HCT116 (cell line): ENCODE data around the gene TRAK1. TPM values are rescaled to one million over a fixed set of nuclear protein-coding genes. Genes with fewer than 3 reads are reported as not detected.

ENCODE experiments used
- ATAC-seq: fragments of 200-7000 bp; cut with Tn5 transposase; 2 replicates; pipeline ENCODE4 v1.9.1; 2020; ENCODE audit warnings: mild to moderate bottlenecking, moderate library complexity
- BruUV-seq: library from RNA; stranded (reverse); fragments of 400-500 nt; replicated peaks from 2 replicates; lab custom pipeline; 2021; lab: Mats Ljungman, UMichigan
- CTCF ChIA-PET: fragments of 300-600 bp; sonication (Branson Sonifier 250); formaldehyde crosslinking; loops from one replicate; lab custom pipeline; 2021; ENCODE audit warnings: antibody characterized with exemption; lab: Charles Lee
- POLR2A ChIA-PET: fragments of 300-600, 350-600 bp; sonication (Branson Sonifier 250); formaldehyde crosslinking; loops from one replicate; lab custom pipeline; 2021; ENCODE audit warnings: antibody characterized with exemption; lab: Charles Lee
- RAD21 ChIA-PET, 2 experiments: fragments of 300-600 bp; sonication (Branson Sonifier 250); formaldehyde crosslinking; loops; one replicate each; lab custom pipeline; 2023; ENCODE audit warnings: low total read pairs in 2 of 2; ENCODE audit not compliant: uncharacterized antibody in 2 of 2, unreplicated experiment in 2 of 2, low non-redundant PET in 1 of 2; lab: Charles Lee
- DNase-seq: peaks from one replicate; pipeline ENCODE4 v3.0.0-alpha.2; 2010; ENCODE audit warnings: low read depth, low spot score
- H2AFZ ChIP-seq: fragments of 200-600 bp; shearing (Covaris generic), sonication (generic); 2 replicates; pipeline ENCODE4 v1.6.1; 2017; ENCODE audit warnings: low read depth, mixed run types, mixed read lengths, antibody characterized with exemption, low read length; ENCODE audit not compliant: poor library complexity, severe bottlenecking
- H3K27ac ChIP-seq: 2 replicates; pipeline ENCODE4 v1.5.1; 2012; ENCODE audit warnings: low read depth, low read length
- H3K27me3 ChIP-seq: fragments of 200-600 bp; sonication (generic); 2 replicates; pipeline ENCODE4 v1.6.1; 2016; ENCODE audit warnings: mixed run types, low read length, mixed read lengths; ENCODE audit not compliant: insufficient read depth
- H3K36me3 ChIP-seq, 2 experiments: fragments of 200-500 bp in 1 of 2; fragments of 200-600 bp in 1 of 2; sonication (Bioruptor generic) in 1 of 2; sonication (generic) in 1 of 2; 2 replicates each; pipeline versions ENCODE4 v1.5.1 to v1.6.1; 2014 to 2016; ENCODE audit warnings: low read length in 2 of 2, inconsistent platforms in 1 of 2, mixed read lengths in 1 of 2, mixed run types in 1 of 2; ENCODE audit not compliant: insufficient read depth in 2 of 2, control insufficient read depth in 1 of 2
- H3K4me1 ChIP-seq, 2 experiments: fragments of 200-600 bp in 1 of 2; sonication (generic) in 1 of 2; 2 replicates each; pipeline versions ENCODE4 v1.5.1 to v1.6.1; 2012 to 2017; ENCODE audit warnings: low read length in 2 of 2, inconsistent platforms in 1 of 2, mild to moderate bottlenecking in 1 of 2, mixed read lengths in 1 of 2, mixed run types in 1 of 2, moderate library complexity in 1 of 2; ENCODE audit not compliant: insufficient read depth in 2 of 2, control insufficient read depth in 1 of 2
- H3K4me2 ChIP-seq: fragments of 200-600 bp; sonication (generic); 2 replicates; pipeline ENCODE4 v1.6.1; 2017; ENCODE audit warnings: mixed run types, low read length, mixed read lengths
- H3K4me3 ChIP-seq, 2 experiments: fragments of 200-600 bp in 1 of 2; sonication (generic) in 1 of 2; replicated peaks in 1 of 2; 2 replicates each; pipeline ENCODE4 v1.5.1; 2011 to 2016; ENCODE audit warnings: low read length in 2 of 2, control low read depth in 1 of 2, low read depth in 1 of 2, mild to moderate bottlenecking in 1 of 2, mixed read lengths in 1 of 2, mixed run types in 1 of 2
- H3K79me2 ChIP-seq: fragments of 200-600 bp; sonication (generic); 2 replicates; pipeline ENCODE4 v1.6.1; 2017; ENCODE audit warnings: mild to moderate bottlenecking, mixed run types, low read length, moderate library complexity, mixed read lengths; ENCODE audit not compliant: insufficient read depth
- H3K9ac ChIP-seq: fragments of 200-600 bp; sonication (generic); 2 replicates; pipeline ENCODE4 v1.6.1; 2016; ENCODE audit warnings: low read length, mixed read lengths
- H3K9me2 ChIP-seq: fragments of 200-600 bp; sonication (generic), shearing (Covaris generic); 2 replicates; pipeline ENCODE4 v1.6.1; 2017; ENCODE audit warnings: mixed run types, mild to moderate bottlenecking, moderate library complexity; ENCODE audit not compliant: insufficient read depth
- H3K9me3 ChIP-seq, 2 experiments: fragments of 200-500 bp in 1 of 2; fragments of 200-600 bp in 1 of 2; sonication (Bioruptor generic) in 1 of 2; sonication (generic) in 1 of 2; 2 replicates each; pipeline ENCODE4 v1.6.1; 2014 to 2017; ENCODE audit warnings: low read length in 2 of 2, mixed read lengths in 2 of 2, inconsistent platforms in 1 of 2, low read depth in 1 of 2, mild to moderate bottlenecking in 1 of 2, mixed run types in 1 of 2, moderate library complexity in 1 of 2; ENCODE audit not compliant: control insufficient read depth in 1 of 2, insufficient read depth in 1 of 2
- H4K20me1 ChIP-seq: fragments of 200-600 bp; sonication (generic), shearing (Covaris generic); 2 replicates; pipeline ENCODE4 v1.6.1; 2017; ENCODE audit warnings: mixed run types, mild to moderate bottlenecking, moderate library complexity; ENCODE audit not compliant: insufficient read depth
- CEBPB ChIP-seq: IDR thresholded peaks from 2 replicates; pipeline ENCODE4 v1.6.1; 2012; ENCODE audit warnings: low read depth
- ELF1 ChIP-seq: IDR thresholded peaks from 2 replicates; pipeline ENCODE4 v1.6.1; 2012; ENCODE audit warnings: low read depth, borderline replicate concordance
- EZH2 ChIP-seq: fragments of 200-600 bp; sonication (generic); IDR thresholded peaks from 2 replicates; pipeline ENCODE4 v1.6.1; 2017; ENCODE audit warnings: antibody characterized with exemption, mixed run types
- EZH2phosphoT487 ChIP-seq: fragments of 200-600 bp; IDR thresholded peaks from 2 replicates; pipeline ENCODE4 v1.6.1; 2018; ENCODE audit warnings: antibody characterized with exemption, borderline replicate concordance
- POLR2A ChIP-seq: IDR thresholded peaks from 2 replicates; pipeline ENCODE4 v1.7.0; 2011; ENCODE audit warnings: borderline replicate concordance; ENCODE audit not compliant: insufficient read depth, insufficient read length; ENCODE audit errors: extremely low read depth
- SIN3A ChIP-seq: IDR thresholded peaks from 2 replicates; pipeline ENCODE4 v1.6.1; 2012; ENCODE audit warnings: low read depth
- TCF7L2 ChIP-seq: IDR thresholded peaks from 2 replicates; pipeline ENCODE4 v1.7.0; 2011; ENCODE audit warnings: borderline replicate concordance, inconsistent platforms; ENCODE audit not compliant: insufficient read depth, insufficient read length; ENCODE audit errors: extremely low read depth
- intact Hi-C: fragments of 100-400 bp; cut with micrococcal nuclease; formaldehyde crosslinking; loops from 2 replicates; pipeline ENCODE4 v1.10.0; 2022
- total RNA-seq: library from RNA; stranded (reverse); gene quantifications from one replicate; pipeline ENCODE4 v1.2.1, GENCODE V29; 2021; ENCODE audit not compliant: unreplicated experiment
- TF ChIP-seq, protein P1 (sequence below), 3 experiments: fragments of 200-600 bp in 1 of 3; sonication (generic) in 1 of 3; IDR thresholded peaks in 2 of 3; conservative IDR thresholded peaks in 1 of 3; 2 replicates each; pipeline ENCODE4 v1.5.1; 2012 to 2017; ENCODE audit warnings: low read depth in 2 of 3, low read length in 2 of 3, antibody characterized with exemption in 1 of 3, borderline replicate concordance in 1 of 3, control low read depth in 1 of 3, mild to moderate bottlenecking in 1 of 3, mixed read lengths in 1 of 3, mixed run types in 1 of 3, moderate library complexity in 1 of 3; ENCODE audit not compliant: insufficient read depth in 1 of 3

Gene TRAK1
- total RNA-seq, 1 experiment from 2014 or later = 25.9 TPM

DNA sequence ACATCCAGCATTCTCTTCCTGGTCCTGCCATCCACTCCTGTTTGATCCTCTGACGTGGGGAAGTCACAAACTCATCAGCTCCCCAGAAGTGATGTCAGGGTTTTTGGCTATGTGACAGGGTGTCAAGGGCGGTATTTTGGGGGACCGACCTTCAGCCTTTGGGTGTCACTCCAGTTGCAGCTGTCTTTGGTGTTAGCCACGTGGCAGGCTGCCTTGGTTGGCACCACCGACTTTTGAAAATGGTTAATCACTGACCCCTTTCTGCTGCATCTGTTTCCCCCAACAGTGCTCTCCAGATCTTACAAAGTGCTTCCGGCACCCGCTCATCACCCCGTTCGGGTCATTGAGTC, 86.6 kb downstream of the TRAK1 start:
- H2AFZ ChIP-seq = no peak overlapping the region
- no peaks in the 10 kb centered on the region for H3K36me3 ChIP-seq
- no peak overlapping the region for H3K9ac ChIP-seq
- H3K4me3 ChIP-seq = no peak overlapping the region
- ATAC-seq (no peak), DNase-seq (no peak)
- no peaks in the 10 kb centered on the region; the same call in 1 of the 2 replicates for H4K20me1 ChIP-seq
- H3K4me1 ChIP-seq = peaks cover 24 to 52% of the 10 kb centered on the region in 2 experiments
- intact Hi-C loops = no loop called here
- H3K4me2 ChIP-seq = no peak overlapping the region
- H3K9me2 ChIP-seq = no peaks in the 10 kb centered on the region
- H3K27ac ChIP-seq = no peak overlapping the region
- no peaks in the 10 kb centered on the region for H3K27me3 ChIP-seq
- RAD21 ChIA-PET = no interaction called here
- H3K9me3 ChIP-seq = no peaks in the 10 kb centered on the region
- TF ChIP-seq ELF1 (no peak), SIN3A (no peak), TCF7L2 (no peak), EZH2 (no peak), EZH2phosphoT487 (no peak), CEBPB (no peak), POLR2A (no peak)
- TF ChIP-seq, protein P1, sequence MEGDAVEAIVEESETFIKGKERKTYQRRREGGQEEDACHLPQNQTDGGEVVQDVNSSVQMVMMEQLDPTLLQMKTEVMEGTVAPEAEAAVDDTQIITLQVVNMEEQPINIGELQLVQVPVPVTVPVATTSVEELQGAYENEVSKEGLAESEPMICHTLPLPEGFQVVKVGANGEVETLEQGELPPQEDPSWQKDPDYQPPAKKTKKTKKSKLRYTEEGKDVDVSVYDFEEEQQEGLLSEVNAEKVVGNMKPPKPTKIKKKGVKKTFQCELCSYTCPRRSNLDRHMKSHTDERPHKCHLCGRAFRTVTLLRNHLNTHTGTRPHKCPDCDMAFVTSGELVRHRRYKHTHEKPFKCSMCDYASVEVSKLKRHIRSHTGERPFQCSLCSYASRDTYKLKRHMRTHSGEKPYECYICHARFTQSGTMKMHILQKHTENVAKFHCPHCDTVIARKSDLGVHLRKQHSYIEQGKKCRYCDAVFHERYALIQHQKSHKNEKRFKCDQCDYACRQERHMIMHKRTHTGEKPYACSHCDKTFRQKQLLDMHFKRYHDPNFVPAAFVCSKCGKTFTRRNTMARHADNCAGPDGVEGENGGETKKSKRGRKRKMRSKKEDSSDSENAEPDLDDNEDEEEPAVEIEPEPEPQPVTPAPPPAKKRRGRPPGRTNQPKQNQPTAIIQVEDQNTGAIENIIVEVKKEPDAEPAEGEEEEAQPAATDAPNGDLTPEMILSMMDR (IDR thresholded peaks at IDR 0.05 in 2 of 3, conservative IDR thresholded peaks at IDR 0.05 in 1 of 3; ENCODE audit: borderline replicate concordance in 1 of 3, insufficient read depth in 1 of 3, low read depth in 2 of 3, low read length in 2 of 3) = no peak
- no TSS peak for BruUV-seq
- POLR2A ChIA-PET = no interaction called here
- H3K79me2 ChIP-seq = peaks cover 4% of the 10 kb centered on the region; the same call in 1 of the 2 replicates
- CTCF ChIA-PET = interaction anchor here (1.2 to 1.5 kb wide), 2 partner anchors 13 to 60 kb away, joined by 3 to 5 read pairs; no protein-coding TSS in a partner anchor
